HG02973 (cell line): ENCODE data around the gene PAX5.
"Not testable (repeated sequence)": the region's sequence is repeated elsewhere in the genome, so short reads cannot be mapped to it uniquely, and the experiment has no call there.

ENCODE experiments used
- ATAC-seq: cut with Tn5 transposase; IDR thresholded peaks from one replicate; pipeline ENCODE4 v1.9.1; 2021; ENCODE audit warnings: moderate library complexity; ENCODE audit not compliant: unreplicated experiment

The PAX5 gene

DNA sequence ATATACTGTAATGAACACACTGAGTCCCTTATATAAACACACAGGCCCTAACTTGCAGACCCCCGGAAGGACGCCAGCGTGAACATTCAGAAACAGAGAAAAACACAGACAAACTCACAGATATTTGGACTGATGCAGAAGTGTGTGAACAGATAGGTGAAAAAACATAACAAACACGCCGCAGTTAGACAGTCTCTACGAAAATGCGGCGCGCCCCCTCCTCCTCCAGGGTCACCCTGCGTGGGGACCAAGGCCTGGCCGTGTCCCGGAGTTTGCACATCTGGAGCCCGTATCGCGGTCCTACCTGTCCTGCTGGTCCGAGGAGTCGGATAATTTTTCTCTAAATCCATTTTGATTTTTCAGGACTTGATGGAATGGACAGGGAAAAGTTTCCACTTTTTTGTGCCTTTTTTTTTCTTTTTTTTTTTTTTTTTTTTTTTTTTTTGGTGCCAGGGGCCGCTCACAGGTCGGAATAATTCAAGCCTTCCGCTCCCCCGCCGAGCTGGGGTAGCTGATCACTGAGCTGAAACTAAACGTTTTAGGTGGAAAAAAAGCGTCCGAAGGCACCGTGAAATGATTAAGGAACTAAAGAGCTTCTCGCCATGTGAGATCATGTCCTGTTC is at the start of gene PAX5:
TSS of gene PAX5 (minus strand) at position 587 of the 623 bp plus-strand sequence. CDS start at position 350, 237 bp downstream.
- no peak for ATAC-seq

- no peak for ATAC-seq
These were observed 49.6 kb upstream of the PAX5 start for GRCh38 chr9:37083654-37084053.

GRCh38 chr9:37082214-37082765 is 48.2 kb upstream of the PAX5 start:
- ATAC-seq, result no peak

DNA sequence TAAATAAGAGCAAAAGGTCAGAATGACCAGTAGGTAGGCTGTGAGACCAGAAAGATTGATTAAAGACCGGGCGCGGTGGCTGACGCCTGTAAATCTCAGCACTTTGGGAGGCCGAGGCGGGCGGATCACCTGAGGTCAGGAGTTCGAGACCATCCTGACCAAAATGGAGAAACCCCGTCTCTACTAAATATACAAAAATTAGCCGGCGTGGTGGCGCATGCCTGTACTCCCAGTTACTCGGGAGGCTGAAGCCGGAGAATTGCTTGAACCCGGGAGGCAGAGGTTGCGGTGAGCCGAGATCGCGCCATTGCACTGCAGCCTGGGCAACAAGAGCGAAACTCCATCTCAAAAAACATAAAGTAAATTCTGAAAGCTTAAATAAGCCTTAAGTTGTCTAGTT is 47.4 kb upstream of the PAX5 start:
- not testable (repeated sequence) for ATAC-seq

GRCh38 chr9:37080165-37080628 is 46.1 kb upstream of the PAX5 start:
- ATAC-seq, result not testable (repeated sequence)

- ATAC-seq, result peak; percentile 90
These were observed 45.5 kb upstream of the PAX5 start for GRCh38 chr9:37079370-37080164.

- not testable (repeated sequence) for ATAC-seq
These were observed 40.7 kb upstream of the PAX5 start for GRCh38 chr9:37074790-37075189.

DNA sequence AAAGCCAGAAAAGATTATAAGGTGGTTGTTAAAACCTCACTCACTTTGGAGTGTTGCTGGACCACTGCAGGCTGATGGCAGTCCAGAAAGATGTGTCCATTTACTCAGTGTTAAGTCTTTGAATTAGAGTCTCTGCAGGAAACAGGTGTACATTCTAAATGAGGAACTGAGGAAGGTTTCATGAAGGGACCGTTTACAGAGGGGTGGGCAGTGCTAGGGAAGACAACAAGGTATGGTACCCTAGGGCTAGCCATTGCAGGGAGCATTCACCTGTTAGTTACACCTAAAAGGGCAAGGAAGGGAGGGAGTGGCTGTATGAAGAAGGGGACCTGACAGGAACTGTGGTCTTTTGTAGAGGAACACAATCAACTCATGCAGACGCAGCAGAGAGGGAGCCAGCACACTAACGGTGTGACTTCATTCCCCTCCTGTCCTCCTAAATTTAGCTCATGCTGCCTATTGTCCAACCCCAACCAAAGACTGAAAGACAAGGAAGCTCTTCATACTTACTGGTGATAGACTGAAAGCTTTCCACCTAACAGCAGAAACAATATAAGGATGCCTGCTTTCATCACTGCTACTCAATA is 32.2 kb upstream of the PAX5 start:
- peak; percentile 59 for ATAC-seq

DNA sequence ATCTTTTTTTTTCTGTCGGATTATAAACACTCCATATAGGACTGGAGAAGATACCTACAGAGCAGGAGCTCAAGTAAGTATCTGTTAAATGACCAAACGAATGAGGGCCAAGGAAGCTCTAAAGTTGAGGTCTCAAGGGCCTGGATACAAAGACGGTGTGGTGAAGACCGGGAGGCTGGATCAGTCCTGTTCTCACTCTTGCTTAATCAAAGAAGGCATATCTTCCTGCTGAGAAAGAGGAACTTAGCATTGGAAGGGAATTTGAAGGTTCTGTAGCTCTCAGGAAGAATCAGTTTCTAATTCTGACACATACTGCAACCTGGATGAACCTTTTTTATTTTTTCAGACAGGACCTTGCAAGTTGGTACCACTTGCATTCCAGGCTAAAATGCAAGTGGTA is 28.3 kb upstream of the PAX5 start:
- ATAC-seq, result no peak

DNA sequence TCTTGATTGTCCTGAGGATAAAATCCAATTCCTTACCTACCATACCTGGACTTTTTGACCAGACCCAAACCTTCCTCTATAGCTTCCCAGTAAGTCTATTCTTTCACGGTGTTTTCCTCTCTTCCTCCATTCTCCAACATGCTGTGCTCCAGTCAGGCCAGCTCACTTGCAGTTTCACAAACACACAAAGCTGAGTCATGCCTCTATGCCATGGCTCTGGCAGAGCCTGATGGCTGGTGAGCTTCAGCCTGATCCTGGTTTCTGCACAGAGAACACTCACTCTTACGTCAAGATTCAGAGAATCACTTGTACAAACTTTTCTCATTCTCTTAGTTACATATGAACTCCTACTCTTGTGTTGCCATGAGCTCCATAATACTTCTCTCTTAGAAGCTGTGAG is 27.7 kb upstream of the PAX5 start:
- no peak for ATAC-seq

GRCh38 chr9:37060833-37061232 is 26.8 kb upstream of the PAX5 start:
- no peak for ATAC-seq

GRCh38 chr9:37056046-37056920 is 22.2 kb upstream of the PAX5 start:
- no peak for ATAC-seq

- ATAC-seq, result not testable (repeated sequence)
These were observed 20.3 kb upstream of the PAX5 start for GRCh38 chr9:37054363-37054720.

- ATAC-seq, result no peak
These were observed 19.8 kb upstream of the PAX5 start for GRCh38 chr9:37053684-37054362.

- no peak for ATAC-seq
These were observed 12.6 kb upstream of the PAX5 start for GRCh38 chr9:37046683-37047082.

DNA sequence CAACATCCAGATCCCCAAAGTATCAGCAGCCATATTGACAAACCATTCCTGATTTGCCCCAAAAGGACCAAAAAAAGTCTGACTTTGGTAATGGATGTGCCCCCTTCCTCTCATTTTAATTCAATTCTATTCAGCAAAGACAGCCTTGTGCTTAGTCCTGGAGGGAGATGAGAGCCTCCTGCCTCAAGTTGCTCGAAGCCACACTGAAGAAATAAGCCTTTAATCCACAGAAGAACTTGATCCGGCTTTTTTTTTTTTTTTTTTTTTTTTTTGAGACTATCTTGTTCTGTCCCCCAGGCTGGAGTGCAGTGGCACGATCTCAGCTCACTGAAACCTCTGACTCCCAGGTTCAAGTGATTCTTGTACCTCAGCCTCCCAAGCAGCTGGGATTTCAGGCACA is 8.4 kb upstream of the PAX5 start:
- ATAC-seq, result no peak

DNA sequence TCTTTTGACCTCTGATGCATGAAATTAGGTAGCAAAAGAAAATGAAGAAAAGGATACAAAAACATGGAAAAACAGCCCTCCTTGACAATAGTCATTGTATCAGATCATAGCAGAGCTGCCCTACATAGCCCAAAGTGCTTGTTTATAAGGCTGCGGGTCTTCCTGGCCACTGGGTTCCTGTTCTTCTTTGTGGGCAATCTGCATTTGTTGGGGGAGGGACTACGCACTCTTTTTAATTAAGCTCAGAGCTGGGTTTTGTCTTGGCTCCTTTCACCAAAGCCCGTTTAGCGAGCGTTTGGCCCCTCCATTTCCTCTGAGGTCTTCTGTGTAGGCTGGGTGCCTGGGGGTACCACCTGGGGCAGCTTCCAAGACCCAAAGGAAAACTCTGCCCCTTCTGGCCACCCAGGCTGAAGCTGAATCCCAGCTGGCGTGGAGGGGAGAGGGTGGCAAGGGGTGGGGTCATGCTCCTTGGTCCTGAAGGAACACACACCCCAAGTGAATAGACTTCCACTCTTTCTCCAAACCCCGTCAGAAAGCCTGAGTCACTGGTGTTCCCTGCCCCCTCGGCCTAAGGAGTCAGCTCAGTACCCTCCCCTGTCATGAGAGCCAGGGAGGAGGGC is 6.5 kb upstream of the PAX5 start:
- no peak for ATAC-seq

DNA sequence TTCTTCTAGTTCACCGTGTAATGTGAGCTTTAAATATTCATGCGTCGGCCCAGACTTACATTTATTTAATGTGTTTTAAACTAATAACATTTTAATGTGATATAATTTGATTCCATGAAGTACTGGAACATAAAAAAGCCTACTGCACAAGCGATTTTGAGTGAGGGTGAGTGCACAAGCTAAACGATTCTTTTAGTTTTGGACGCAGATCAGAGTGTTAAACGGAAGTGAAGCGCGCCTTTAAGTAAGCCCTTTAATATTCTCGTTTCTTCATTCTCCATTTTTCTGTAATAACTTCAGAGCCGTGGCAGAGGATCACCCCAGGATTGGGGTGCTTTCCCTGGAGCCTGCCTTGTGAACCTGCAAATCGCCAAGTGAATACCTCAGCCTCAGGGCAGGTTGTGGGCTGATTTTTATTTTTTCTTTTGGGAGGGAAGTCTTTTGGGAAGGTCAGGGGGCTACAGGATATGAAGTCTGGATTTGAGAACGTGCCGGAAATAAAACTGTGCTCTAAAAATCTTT is 4.9 kb upstream of the PAX5 start:
- ATAC-seq, result no peak

DNA sequence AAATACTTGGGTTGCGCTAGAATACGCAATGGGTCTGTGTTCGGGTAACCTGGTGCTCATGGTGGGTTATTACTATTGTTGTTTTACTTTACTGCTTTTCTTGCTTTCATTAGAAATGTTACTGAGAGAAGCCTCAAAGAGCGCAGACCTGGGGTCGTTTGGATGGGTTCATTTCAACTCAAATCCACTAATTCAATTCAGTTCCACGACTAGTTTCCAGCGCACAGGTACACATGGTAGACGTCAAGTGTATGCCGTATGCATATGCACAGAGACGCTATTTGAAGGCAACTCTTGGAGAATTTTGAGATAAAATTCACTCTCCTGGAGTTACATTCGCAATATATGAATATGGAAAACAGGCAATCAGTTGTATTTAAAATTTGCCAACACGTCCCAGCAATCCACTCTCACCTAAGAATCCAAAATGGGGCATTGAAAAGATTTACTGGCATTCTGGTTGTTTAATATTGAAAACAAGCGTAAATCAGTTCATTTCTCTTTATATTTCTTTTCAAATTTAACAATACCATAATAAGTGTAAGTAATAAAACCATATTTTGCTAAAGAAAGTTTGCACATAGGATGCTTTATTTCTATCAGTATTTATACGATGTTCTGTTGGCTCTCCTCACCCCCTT is 4.4 kb upstream of the PAX5 start:
- ATAC-seq, result no peak
